ENCODE results near the gene NFIC.

DNA sequence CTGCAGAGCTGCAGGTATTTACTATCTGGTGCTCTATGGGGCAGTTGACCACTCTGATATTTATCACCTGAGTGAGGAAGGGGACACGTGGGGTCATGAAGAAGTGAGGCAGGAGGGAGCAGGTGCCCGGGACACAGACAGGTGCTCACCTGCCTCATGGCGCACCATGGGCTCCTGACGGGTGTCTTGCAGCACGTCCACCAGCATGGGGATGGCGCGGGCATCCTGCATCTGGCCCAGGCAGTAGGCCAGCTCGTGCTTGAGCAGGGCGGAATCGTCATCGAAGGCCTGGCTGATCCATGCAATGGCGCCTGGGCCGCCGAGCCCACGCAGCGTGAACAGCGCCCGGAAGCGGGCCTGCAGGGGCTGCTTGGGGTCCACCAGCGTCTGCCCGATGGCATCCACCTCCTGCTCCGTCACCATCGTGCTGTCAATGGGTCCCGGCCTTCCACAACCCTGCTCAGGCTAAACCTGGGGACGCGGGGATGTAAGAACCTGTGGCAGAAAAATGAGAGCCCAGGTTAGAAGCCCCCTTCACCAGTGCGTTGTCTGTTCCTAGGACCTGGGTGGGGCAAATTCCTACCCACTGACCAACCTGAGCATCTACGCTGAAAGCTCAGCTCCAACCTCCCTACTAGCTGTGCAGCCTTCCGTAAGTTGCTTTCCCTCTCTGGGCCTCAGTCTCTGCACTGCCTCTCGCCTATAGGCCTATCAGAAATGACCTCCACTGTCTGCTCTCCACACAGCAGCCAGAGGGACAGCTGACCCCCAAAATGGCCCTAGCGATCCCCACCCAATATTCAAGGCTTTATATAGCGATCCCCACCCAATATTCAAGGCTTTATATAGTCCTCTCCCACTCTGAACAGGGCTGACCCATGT is 130.2 kb downstream of the NFIC start:
- TF ChIP-seq, protein P1, sequence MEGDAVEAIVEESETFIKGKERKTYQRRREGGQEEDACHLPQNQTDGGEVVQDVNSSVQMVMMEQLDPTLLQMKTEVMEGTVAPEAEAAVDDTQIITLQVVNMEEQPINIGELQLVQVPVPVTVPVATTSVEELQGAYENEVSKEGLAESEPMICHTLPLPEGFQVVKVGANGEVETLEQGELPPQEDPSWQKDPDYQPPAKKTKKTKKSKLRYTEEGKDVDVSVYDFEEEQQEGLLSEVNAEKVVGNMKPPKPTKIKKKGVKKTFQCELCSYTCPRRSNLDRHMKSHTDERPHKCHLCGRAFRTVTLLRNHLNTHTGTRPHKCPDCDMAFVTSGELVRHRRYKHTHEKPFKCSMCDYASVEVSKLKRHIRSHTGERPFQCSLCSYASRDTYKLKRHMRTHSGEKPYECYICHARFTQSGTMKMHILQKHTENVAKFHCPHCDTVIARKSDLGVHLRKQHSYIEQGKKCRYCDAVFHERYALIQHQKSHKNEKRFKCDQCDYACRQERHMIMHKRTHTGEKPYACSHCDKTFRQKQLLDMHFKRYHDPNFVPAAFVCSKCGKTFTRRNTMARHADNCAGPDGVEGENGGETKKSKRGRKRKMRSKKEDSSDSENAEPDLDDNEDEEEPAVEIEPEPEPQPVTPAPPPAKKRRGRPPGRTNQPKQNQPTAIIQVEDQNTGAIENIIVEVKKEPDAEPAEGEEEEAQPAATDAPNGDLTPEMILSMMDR (IDR thresholded peaks at IDR 0.05; ENCODE audit: low read length): no peak
- no peak for TF ChIP-seq EZH2 (optimal IDR thresholded peaks at IDR 0.05; ENCODE audit: low read depth, low read length)

Data from MM.1S (cell line).